Glutamatergic neuron (in vitro differentiated cells): Measurements from ENCODE around the gene CEL. TPM values are rescaled to one million over a fixed set of nuclear protein-coding genes. Genes with fewer than 3 reads are reported as not detected.

ENCODE experiments used
- DNase-seq: peaks from one replicate; pipeline ENCODE4 v3.0.0; 2022
- H3K27ac Mint-ChIP-seq: one replicate; pipeline ENCODE4 v1.8.0; 2020; ENCODE audit warnings: mild to moderate bottlenecking, mixed read lengths, inconsistent platforms; ENCODE audit not compliant: unreplicated experiment
- H3K27me3 Mint-ChIP-seq: one replicate; pipeline ENCODE4 v1.8.0; 2020; ENCODE audit warnings: mild to moderate bottlenecking, moderate library complexity, mixed read lengths, inconsistent platforms; ENCODE audit not compliant: unreplicated experiment
- H3K36me3 Mint-ChIP-seq: one replicate; pipeline ENCODE4 v1.8.0; 2020; ENCODE audit warnings: mild to moderate bottlenecking, mixed read lengths, inconsistent platforms; ENCODE audit not compliant: unreplicated experiment
- H3K4me1 Mint-ChIP-seq: one replicate; pipeline ENCODE4 v1.8.0; 2020; ENCODE audit warnings: mild to moderate bottlenecking, low read depth, mixed read lengths, inconsistent platforms; ENCODE audit not compliant: unreplicated experiment
- H3K4me3 Mint-ChIP-seq: one replicate; pipeline ENCODE4 v1.8.0; 2020; ENCODE audit warnings: mild to moderate bottlenecking, mixed read lengths, inconsistent platforms; ENCODE audit not compliant: unreplicated experiment
- H3K9me3 Mint-ChIP-seq: one replicate; pipeline ENCODE4 v1.8.0; 2020; ENCODE audit warnings: mild to moderate bottlenecking, moderate library complexity, mixed read lengths, inconsistent platforms; ENCODE audit not compliant: unreplicated experiment
- total RNA-seq: library from RNA; stranded (reverse); fragmentation: NEBNext Ultra II Directional; extraction: Animal tissue kit (Norgen Biotek cat#: 25700); gene quantifications from one replicate; pipeline ENCODE4 v1.2.1, GENCODE V29; 2021; ENCODE audit not compliant: unreplicated experiment
- TF ChIP-seq, protein P1 (sequence below): fragments of 200-600 bp; sonication (generic); IDR thresholded peaks from one replicate; pipeline ENCODE4 v1.5.0; 2021; ENCODE audit not compliant: partially characterized antibody, unreplicated experiment

CEL gene
- total RNA-seq, 1 donor from 2014 or later: 3.8 TPM

DNA sequence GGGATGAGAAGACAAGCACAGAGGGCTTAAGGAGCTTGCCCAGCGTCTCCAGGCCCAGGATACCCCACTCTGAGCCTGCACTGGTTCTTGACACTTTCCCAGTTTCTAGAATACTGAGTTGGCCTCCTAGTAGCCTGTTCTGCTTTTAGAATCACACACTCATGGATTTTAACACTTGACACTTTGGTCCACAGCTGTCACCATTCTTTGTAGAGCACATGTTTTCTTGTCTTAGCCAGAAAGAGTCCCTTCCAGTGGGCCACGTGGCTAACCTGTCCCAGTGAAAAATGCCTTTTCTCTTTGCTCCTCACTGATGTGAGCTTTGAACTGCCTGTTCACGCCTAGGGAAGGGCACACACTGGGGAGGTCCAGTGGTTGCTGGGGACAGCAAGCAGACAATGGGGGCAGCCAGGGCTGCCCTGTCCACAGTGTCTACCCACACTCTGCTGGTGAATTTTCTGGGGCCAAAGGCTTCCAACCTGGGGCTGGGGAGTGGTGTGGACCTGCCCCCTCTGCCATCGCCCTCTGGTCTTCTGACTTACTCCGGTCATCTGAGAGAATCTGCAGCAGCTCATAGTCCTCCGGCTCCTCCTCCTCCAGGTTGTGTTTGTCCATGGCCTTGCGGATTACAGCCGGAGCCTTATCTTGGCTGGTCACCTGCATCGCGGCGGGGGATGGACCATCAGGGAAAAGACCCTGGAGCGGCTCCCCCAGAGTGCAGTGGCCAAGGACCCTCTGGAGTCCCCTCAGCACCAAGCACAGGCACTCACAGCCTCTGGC, 38.1 kb downstream of the CEL start:
- TF ChIP-seq, protein P1, sequence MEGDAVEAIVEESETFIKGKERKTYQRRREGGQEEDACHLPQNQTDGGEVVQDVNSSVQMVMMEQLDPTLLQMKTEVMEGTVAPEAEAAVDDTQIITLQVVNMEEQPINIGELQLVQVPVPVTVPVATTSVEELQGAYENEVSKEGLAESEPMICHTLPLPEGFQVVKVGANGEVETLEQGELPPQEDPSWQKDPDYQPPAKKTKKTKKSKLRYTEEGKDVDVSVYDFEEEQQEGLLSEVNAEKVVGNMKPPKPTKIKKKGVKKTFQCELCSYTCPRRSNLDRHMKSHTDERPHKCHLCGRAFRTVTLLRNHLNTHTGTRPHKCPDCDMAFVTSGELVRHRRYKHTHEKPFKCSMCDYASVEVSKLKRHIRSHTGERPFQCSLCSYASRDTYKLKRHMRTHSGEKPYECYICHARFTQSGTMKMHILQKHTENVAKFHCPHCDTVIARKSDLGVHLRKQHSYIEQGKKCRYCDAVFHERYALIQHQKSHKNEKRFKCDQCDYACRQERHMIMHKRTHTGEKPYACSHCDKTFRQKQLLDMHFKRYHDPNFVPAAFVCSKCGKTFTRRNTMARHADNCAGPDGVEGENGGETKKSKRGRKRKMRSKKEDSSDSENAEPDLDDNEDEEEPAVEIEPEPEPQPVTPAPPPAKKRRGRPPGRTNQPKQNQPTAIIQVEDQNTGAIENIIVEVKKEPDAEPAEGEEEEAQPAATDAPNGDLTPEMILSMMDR: no peak
- Mint-ChIP-seq H3K4me3 (no peak overlapping the region), H3K36me3 (peaks cover 39% of the 10 kb centered on the region), H3K27ac (no peak overlapping the region), H3K4me1 (peaks cover 2% of the 10 kb centered on the region), H3K27me3 (peaks cover 22% of the 10 kb centered on the region), H3K9me3 (peaks cover 31% of the 10 kb centered on the region)
- DNase-seq: no peak

DNA sequence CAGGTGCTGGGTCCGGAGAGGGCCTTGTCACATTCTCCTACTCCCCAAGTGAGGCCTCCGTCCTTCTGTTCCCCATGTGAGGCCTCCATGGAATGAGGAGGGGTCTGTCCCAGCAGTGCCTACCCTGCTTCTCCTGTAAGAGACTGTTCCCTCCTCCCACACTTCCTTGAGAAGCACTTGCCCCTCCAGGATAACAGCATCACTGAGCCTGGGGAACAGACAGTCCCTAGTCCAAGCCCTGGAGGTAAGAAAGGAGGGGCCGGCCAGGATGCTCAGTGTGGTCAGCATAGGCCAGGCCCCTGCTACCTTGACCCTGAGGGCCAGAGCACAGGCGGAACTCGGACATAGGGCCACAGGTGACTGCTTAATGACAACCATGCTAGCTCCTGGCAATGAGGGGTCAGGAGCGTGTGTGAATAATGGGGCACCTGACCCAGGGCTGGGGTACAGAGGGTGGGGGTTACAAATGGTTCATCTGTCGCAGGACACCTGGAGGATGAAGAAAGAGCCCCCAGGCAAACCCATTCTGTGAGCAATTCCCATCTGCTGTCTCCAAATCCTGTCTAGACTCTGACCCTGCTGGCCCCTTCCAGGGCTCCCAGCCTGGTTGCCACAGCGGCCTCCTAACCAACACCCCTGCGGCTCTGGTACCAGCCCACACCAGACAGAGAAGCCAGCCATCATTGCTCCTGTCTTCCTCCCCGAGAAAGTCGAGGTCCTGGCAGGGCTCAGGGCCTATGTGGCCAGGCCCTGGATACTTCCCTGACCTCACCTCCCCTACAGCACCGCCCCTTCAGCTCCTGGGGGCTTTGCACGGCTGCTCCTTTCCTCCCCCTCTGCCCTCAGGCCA, 39.0 kb downstream of the CEL start:
- peaks cover 22% of the 10 kb centered on the region for H3K27me3 Mint-ChIP-seq
- TF ChIP-seq, protein P1: no peak
- no peak overlapping the region for H3K4me3 Mint-ChIP-seq
- peaks cover 2% of the 10 kb centered on the region for H3K4me1 Mint-ChIP-seq
- H3K27ac Mint-ChIP-seq: peak overlapping the region; percentile 68
- H3K36me3 Mint-ChIP-seq: peaks cover 32% of the 10 kb centered on the region
- H3K9me3 Mint-ChIP-seq: peaks cover 28% of the 10 kb centered on the region
- no peak for DNase-seq

DNA sequence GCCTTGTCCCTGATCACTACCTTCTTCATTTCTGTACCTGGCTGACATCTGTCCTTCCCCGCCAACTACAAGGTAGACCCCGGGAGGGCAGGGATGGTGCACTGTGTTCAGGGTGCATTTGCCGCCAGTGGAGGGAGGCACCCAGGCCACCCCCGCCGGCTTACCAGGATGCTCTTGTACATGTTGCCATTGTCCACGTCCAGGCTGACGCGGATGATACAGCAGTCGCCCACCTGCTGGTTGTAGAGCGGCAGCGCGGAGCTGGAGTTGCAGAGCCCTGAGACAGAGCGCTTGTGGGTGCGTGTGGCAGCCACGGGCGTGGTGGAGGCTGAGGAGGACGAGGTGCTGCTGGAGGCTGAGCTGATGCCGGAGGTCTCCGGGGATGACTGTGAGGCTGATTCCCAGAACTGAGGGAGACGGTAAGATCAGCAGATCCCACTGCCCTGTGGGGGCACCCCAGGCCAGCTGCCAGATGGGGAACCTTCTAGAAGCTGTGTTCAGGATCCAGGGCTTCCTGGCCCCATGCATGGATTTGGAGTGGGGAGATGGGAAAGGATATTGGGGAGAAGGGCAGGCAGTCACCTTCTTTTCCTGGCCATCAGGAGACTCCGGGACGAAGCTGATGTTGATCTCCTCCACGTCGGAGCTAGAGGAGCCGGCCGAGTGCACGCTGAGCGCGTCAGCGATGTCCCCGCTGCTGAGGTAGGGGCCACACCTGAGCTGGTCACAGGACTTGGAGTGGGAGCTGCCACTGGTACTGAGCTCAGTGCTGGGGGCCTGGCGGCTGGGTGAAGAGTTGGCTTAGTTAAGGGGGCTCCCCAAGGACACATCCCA, 39.8 kb downstream of the CEL start:
- peaks cover 27% of the 10 kb centered on the region for H3K9me3 Mint-ChIP-seq
- H3K4me1 Mint-ChIP-seq: peaks cover 3% of the 10 kb centered on the region
- peaks cover 24% of the 10 kb centered on the region for H3K36me3 Mint-ChIP-seq
- H3K27me3 Mint-ChIP-seq: peaks cover 24% of the 10 kb centered on the region
- peak overlapping the region; percentile 68 for H3K27ac Mint-ChIP-seq
- TF ChIP-seq, protein P1: no peak
- no peak for DNase-seq
- H3K4me3 Mint-ChIP-seq: no peak overlapping the region

DNA sequence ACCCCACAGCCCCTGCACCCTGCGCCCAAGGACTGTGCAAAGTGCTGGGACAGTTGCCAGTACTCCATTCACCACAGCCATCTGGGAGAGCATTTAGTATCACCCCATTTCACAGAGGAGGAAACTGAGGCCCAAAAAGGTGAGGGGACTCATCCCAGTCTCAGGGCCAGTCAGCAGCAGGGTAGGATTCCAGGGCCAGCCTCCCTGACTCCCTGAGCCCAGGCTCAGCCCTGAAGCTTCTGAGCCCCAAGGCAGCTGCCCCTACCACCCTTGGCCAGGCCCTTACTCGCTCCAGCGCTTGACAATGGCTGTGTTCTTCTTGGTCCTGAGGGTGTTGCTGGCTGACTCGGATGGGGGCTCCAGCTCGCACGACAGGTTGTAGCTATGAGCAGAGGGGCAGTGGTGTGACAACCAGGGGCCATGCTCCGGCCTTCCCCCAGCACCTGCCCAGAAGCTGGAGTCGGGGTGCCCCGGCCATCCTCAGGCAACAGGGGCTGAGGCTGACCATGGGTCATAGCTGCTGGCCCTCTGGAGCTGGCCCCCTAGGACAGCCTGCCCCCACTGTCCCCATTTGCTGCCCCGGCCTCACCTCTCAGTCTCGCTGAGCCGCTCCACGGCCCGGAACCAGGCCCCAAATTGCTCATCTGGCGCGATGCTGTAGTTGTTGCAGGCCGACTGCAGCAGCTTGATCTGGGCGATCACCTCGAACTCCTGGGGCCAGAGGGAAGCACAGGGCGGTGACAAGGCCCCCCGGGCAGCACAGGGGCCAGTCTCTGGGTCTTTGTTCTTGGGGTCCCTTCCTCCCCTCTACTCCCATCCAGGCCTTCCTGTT, 40.6 kb downstream of the CEL start:
- Mint-ChIP-seq H3K27ac (no peak overlapping the region), H3K4me3 (no peak overlapping the region), H3K27me3 (peaks cover 26% of the 10 kb centered on the region), H3K4me1 (peaks cover 4% of the 10 kb centered on the region), H3K9me3 (peaks cover 23% of the 10 kb centered on the region), H3K36me3 (peaks cover 18% of the 10 kb centered on the region)
- TF ChIP-seq, protein P1: no peak
- DNase-seq: no peak
